Measurements from ENCODE around the gene ATP13A1.
"Not testable (repeated sequence)": the region's sequence is repeated elsewhere in the genome, so short reads cannot be mapped to it uniquely, and the experiment has no call there.

ATP13A1 gene
- total RNA-seq = 55.1 to 96.5 (median 73.1) reads per million in 4 donors

DNA sequence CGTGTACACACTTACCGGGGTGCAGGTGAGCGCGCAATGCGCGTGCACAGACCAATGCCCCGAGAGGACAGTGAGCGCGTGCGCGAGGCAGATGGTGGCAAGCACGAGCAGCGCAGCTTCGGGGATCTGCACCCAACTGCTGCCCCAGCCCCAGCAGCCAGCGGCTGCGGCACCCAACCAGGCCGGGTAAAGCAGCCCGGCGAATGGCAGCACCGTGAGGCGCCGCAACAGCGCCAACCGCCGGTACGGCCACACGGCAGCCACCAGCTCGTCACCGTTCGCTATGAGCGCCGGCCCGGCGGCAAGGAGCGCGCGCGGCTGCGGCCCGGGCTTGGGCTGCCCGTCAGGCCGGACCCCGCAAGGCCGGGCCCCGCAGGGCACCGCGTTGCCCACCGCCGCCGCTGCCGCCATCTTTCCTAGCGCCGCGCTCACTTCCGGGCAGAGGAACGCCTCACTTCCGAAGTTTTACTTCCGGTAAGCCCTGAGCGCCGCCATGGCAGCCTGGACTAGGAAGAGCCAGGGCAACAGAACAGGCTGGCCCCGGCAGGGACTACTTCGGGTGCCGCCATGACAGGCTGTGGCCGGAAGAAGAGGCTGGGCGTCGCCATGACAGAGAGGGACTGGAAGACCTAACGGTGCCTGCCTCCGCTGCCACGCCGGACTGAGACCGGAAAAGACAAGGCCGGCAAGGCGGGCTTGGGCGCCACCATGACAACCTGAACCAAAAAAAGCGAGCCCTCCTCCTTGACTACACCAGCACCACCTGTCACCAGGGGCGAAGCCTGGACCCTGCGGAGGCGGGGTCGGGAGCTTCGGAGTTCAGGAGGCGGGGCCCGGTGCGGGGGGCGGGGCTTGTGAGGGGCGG, at the start of gene ATP13A1:
TSS of gene ATP13A1 (minus strand) at position 421 of the 865 bp plus-strand sequence. CDS start at position 411, 10 bp downstream.
- DNase-seq = peak; percentile 91 to 98 (median 92)

DNA sequence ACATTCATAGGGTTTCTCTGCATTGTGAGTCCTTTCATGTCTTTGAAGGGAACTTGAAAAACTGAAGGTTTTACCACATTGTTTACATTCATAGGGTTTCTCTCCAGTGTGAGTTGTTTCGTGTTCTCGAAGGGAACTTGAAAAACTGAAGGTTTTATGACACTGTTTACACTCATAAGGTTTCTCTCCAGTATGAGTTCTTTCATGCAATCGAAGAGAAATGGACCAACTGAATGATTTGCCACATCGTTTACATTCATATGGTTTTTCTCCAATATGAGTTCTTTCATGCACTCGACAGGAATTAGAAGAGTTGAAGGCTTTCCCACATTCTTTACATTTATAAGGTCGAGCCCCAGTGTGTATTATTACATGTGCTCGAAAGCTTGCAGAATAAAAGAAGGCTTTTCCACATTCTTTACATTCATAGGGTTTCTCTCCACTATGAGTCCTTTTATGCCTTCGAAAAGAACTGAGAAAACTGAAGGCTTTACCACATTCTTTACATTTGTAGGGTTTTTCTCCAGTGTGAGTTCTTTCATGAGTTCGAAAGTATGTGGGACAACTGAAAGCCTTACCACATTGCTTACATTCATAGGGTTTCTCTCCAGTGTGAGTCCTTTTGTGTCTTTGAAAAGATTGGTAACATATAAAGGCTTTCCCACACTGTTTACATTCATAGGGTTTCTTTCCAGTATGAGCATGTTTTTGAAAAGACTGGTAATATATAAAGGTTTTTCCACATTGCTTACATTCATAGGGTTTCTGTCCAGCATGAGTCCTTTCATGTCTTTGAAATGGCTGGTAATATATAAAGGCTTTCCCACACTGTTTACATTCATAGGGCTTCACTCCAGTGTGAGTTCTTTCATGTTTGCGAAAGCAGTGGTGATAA, 48.7 kb upstream of the ATP13A1 start:
- no peak for DNase-seq

DNA sequence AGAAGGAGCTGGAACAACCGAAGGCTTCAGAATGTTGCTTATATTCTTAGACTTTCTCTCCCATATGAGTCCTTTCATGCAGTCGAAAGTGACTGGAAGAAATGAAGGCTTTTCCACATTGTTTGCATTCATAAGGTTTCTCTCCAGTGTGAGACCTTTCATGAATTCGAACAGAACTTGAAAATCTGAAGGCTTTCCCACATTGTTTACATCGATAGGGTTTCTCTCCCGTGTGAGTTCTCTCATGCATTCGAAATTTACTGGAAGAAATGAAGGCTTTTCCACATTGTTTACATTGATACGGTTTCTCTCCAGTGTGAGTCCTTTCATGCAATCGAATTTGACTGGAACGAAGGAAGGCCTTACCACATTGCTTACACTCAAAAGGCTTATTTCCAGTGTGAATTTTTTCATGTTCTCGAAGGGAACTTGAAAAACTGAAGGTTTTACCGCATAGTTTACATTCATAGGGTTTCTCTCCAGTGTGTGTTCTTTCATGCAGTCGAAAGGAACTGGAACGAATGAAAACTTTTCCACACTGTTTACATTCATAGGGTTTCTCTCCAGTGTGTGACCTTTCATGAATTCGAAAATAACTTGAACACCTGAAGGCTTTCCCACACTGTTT, 47.9 kb upstream of the ATP13A1 start:
- no peak for DNase-seq

DNA sequence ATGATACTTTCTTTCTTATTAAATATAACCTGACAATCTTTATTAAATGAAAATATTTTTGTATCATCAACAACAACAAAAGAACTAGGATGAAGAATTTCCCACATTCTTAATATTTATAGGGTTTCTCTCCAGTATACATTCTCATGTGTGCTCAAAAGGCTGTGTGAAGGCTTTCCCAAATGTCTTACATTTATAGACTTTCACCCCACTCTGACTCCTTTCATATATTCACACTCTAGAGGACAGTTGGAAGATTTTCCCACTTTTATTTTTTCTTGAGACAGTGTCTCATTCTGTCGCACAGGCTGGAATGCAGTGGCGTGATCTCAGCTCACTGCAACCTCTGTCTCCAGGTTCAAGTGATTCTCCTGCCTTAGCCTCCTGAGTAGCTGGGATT, 47.0 kb upstream of the ATP13A1 start:
- DNase-seq = no peak

DNA sequence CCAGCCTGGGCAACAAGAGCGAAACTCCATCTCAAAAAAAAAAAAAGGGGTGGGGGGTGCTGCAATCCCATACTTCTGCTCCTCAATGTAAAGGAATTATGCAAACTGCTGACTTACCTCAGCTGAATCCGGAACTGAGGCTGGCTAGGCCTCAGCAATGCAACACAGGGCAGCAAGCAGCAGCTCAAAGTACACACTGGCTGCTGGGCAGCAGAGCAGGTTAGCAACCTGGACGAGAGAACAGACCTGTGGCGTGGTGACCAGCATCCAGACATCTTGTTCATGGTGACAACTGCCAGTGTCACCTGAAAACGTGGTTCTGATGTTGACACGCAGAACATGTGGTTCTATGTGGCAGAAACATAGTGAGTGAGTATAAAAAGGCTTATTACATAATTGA, 41.4 kb upstream of the ATP13A1 start:
- DNase-seq = no peak

DNA sequence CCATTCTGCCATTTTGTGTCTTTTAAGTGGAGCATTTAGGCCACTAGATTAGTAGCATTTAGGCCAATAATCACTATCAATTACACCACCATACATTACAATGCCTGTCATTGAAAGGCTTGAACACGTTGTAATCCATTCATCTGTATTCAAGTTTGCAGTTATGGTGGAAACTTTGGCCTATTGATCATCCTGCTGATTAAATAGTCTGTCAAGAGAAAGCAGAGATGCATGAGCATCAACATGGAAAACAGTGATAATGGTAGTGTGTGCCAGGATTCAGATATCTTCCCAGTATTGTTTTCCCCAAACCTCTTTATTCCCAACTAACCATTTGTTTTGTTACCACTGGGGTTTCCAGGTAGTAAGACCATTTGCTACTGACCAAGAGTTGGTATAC, 37.0 kb upstream of the ATP13A1 start:
- DNase-seq = not testable (repeated sequence)

DNA sequence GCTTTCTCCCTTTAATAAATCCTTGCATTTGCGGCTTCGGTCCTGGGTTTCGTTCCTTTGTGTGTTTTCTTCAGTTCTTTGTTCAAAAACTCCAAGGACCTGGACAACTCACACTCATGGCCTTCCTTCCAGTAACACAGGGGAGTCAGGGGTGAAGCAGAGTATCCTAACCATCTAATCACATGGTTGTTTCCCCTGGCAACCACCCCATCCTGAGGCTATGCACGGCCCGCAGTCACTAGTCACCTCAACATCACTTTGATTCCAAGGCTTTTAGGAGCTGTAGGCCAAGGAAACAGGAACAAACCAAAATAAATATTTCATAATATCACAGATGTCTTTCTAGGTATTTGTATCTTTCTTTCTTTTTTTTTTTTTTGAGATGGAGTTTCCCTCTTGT, 34.1 kb upstream of the ATP13A1 start:
- no peak for DNase-seq

DNA sequence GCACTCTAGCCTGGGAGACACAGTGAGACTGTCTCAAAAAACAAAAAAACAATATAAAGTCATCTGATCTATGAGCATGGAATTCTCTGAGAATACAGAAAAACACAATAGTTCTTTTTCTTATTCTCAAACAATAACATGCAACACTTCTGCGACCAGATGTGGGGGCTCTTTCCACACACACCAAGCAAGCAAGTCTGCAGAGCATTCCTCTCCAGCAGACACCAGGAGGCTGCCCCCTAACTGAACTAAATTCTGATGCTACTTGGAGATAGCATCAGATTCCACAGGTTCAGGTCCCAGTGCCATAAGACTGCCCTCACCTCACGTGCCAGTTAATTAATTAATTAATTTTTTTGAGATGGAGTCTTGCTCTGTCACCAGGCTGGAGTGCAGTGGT, 32.9 kb upstream of the ATP13A1 start:
- no peak for DNase-seq

DNA sequence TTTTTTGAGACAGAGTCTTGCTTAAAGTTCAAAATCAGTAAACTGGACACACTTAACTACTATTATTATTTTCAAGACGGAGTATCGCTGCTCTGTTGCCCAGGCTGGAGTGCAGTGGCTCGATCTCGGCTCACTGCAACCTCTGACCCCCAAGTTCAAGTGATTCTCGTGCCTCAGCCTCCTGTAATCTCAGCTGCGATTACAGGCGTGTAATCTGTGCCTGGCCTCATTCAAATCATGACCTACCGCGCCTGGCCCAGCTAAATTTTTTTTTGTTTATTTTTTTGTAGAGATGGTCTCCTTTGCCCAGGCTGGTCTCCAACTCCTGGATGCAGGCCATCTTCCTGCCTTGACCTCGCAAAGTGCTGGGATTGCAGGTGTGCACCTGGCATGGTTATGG, 28.2 kb upstream of the ATP13A1 start:
- no peak for DNase-seq

DNA sequence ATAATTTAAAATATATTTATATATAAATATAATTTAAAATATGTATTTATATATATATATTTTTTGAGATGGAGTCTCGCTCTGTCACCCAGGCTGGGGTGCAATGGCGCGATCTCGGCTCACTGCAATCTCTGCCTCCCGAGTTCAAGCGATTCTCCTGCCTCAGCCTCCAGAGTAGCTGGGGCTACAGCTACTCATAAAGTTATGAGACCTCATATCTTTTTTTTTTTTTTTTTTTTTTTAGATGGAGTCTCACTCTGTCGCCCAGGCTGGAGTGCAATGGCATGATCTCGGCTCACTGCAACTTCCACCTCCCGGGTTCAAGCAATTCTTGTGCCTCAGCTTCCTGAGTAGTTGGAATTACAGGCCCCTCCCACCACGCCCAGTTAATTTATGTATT, 25.5 kb upstream of the ATP13A1 start:
- DNase-seq = not testable (repeated sequence)

DNA sequence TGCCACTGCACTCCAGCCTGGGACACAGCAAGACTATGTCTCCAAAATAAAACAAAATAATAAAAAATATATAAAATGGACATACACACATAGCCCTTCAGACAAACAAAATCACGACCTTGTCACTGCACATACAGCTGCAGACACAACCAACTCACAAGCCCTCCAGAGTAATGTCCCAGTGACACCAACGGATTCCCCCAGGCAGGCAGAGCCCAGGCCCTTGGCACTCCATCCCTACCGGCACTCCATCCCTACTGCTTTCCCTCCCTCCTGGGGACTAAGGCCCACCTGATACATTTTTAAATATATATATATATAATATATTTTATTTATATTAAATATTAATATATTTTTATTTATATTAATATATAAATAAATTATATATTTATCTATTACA, 23.6 kb upstream of the ATP13A1 start:
- no peak for DNase-seq

DNA sequence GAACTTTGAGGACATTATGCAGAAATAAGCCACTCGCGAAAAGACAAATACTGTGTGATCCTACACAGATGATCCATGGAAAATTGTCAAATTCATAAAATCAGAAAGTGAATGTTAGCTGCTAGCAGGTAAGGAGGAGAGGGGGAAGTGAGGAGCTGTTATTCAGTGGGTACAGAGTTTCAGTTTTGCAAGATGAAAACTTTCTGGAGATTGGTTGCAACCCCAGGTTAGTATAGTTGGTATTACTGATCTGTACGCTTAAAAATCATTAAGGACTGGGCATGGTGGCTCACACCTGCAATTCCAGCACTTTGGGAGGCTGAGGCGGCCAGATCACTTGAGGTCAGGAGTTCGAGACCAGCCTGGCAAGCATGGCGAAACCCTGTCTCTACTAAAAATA, 23.1 kb upstream of the ATP13A1 start:
- DNase-seq = no peak

DNA sequence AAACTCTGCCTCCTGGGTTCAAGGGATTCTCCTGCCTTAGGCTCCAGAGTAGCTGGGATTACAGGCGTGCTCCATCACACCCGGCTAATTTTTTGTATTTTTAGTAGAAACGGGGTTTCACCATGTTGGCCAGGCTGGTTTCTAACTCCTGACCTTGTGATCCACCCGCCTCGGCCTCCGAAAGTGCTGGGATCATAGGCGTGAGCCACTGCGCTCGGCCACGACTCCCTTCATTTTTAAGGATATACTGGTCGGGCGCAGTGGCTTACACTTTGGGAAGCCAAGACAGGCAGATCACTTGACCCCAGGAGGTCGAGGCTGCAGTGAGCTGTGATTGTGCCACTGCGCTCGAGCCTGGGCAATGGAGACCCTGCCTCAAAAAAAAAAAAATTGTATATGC, 22.6 kb upstream of the ATP13A1 start:
- not testable (repeated sequence) for DNase-seq

DNA sequence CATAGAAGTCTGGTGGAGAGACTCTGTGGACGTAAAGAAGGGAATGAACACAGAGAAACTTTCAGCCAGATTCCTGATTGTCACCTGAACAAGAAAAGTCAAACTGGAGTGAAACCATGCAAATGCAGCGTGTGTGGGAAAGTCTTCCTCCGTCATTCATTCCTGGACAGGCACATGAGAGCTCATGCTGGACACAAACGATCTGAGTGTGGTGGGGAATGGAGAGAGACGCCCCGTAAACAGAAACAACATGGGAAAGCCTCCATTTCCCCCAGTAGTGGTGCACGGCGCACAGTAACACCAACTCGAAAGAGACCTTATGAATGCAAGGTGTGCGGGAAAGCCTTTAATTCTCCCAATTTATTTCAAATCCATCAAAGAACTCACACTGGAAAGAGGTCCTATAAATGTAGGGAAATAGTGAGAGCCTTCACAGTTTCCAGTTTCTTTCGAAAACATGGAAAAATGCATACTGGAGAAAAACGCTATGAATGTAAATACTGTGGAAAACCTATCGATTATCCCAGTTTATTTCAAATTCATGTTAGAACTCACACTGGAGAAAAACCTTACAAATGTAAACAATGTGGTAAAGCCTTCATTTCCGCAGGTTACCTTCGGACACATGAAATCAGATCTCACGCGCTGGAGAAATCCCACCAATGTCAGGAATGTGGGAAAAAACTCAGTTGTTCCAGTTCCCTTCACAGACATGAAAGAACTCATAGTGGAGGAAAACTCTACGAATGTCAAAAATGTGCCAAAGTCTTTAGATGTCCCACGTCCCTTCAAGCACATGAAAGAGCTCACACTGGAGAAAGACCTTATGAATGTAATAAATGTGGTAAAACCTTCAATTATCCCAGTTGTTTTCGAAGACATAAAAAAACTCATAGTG, 15.9 kb upstream of the ATP13A1 start:
- DNase-seq = no peak

DNA sequence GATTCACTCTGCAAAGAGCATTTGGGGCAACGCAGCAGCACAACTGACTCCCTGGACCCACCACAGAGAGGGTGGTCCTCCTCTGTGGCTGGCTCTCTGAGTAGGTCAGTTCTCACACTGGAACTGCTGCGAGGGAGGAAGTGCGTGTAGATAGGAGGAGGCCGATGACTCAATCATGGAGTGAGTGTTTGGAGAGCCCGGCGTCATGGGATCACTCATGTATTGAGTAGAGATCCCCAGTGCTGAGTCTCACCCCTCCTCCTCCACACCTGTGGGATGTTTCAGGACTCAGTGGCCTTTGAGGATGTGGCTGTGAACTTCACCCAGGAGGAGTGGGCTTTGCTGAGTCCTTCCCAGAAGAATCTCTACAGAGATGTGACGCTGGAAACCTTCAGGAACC, 14.1 kb upstream of the ATP13A1 start:
- no peak for DNase-seq

DNA sequence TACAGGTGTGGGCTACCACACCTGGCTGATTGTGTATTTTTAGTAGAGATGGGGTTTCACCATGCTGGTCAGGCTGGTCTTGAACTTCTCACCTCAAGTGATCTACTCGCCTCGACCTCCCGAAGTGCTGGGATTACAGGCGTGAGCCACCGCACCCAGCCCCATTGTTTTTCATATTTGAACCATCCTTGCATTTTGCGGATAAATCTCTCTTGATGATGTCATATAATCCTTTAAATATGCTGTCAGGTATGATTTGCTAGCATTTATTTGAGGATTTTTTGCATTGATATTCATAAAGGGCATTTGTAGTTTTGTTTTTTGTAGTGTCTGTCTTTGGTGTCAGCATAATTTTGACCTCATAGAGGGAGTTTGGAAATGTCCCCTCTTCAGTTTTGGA, 10.8 kb upstream of the ATP13A1 start:
- no peak for DNase-seq

DNA sequence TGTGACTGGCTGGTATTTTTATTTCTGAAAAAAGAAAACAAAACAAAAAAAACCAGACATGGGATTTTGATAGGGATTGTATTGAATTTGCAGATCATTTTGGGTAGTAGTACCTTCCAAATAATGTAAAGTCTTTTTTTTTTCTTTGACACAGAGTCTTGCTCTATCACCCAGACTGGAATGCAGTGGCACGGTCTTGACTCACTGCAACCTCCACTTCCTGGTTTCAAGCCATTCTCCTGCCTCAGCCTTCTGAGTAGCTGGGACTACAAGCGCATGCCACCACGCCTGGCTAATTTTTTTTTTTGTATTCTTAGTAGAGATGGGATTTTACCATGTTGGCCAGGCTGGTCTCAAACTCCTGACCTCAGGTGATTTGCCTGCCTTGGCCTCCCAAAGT, 9.3 kb upstream of the ATP13A1 start:
- no peak for DNase-seq

DNA sequence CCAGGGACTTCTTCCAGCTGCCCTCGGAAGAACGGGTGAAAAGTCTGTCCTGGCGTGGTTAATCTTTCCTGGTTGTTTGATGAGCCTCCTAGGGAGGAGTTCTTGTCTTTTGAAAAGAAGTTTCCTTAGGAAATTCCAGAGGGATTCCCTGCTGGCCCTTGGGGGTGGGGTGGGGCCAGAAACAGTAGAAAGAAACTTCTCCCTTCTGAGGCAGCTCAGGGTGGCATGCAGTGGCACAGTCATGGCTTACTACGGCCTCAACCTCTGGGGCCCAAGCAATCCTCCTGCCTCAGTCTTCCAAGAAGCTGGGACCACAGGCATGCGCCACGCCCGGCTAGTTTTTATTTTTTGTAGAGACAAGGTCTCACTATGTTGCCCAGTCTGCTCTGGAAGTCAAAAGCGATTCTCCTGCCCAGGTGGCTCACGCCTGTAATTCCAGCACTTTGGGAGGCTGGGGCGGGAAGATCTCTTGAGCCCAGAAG, 6.6 kb upstream of the ATP13A1 start:
- no peak for DNase-seq

DNA sequence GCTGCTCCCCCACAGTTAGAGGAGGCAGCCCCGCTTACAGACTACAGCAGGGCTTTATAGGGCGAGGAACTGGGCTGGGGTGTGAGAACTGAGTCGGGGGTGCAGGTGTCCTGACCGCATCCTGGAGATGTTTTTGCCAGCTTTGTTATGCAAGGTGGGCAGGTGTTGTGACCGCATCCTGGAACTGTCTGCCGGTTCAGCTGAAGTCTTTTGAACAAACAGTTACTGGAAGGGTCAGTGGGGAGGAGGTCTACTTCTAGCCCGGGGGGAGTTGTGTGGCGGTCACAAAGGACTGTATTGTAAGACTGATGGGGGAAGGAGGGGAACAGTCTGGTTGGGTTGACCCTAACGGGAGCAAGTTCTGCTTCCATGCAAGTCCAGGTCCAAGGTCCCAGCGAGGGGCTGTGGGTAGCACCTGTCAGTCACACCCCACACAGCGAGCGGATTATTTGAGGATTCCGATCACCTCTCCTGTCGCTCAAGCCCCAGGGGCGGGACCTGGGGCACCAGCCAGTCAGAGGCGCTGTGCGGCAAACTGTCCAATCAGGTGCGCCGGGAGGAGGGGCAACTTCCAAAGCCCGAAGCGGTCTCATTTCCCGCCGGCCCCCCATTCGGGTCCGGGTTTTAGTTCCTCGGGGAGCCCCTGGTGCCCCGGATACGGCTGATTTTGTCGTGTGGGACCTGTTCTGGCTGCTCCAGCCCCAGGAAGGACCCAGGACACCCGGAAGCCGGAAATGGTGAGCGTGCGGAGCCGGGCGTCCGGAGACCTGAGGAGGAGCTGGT, 4.9 kb upstream of the ATP13A1 start, which contains the start of gene ZNF101:
TSS of gene ZNF101 (plus strand) at position 610 of the 783 bp plus-strand sequence. CDS start at position 735, 125 bp downstream.
- DNase-seq = peak; percentile 87 to 98 (median 89)

DNA sequence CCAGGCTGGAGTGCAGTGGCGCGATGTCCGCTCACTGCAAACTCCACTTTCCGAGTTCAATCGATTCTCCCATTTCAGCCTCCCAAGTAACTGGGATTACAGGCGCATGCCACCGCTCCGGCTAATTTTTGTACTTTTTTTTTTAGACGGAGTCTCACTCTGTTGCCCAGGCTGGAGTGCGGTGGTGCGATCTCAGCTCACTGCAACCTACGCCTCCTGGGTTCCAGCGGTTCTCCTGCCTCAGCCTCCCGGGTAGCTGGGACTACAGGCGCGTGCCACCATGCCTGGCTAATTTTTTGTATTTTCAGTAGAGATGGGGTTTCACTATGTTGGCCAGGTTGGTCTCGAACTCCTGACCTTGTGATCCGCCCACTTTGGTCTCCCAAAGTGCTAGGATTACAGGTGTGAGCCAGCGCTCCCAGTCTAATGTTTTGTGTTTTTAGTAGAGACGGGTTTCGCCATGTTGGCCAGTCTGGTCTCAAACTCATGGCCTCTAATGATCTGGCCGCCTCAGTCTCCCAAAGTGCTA, 2.0 kb upstream of the ATP13A1 start:
- not testable (repeated sequence) for DNase-seq

DNA sequence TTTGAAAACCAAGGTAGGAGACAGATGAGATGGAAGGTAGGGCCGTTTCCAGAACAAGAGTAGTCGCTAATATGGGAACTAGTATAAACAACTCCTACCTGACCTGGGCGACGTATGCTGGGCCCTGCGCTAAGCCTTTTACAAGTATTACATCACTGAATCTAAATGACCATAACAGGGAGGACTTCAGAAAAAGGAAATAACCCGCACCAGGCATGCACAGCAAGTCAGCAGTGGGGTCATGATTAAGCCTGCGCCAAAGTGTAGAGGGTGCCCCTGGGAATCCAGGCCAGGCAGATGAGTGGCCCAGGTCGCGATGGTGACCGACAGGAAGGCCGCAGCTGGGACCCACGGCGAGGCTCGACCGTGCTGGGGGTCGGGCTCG, 613 bp downstream of the ATP13A1 start:
- DNase-seq = no peak

All from T-helper 1 cell (primary cell).